ENCODE measurements around the gene EGFLAM.

GRCh38 chr5:38442247-38442573, 183.9 kb downstream of the EGFLAM start:
- TF ChIP-seq CTCF (IDR thresholded peaks at IDR 0.05; ENCODE audit: poor library complexity, severe bottlenecking) (no peak), TAF1 (IDR thresholded peaks at IDR 0.05; ENCODE audit: low read depth) (no peak), EZH2 (IDR thresholded peaks at IDR 0.05; ENCODE audit: borderline replicate concordance, insufficient read depth, low read length, poor library complexity, severe bottlenecking) (no peak), EP300 (conservative IDR thresholded peaks at IDR 0.05; ENCODE audit: poor library complexity, severe bottlenecking) (no peak), POLR2AphosphoS5 (IDR thresholded peaks at IDR 0.05) (no peak), MXI1 (conservative IDR thresholded peaks at IDR 0.05; ENCODE audit: poor library complexity, severe bottlenecking) (no peak), RAD21 (conservative IDR thresholded peaks at IDR 0.05) (no peak)

Data from neural cell (in vitro differentiated cells).